Natural killer cell (primary cell): Measurements from ENCODE around the gene SAT1. TPM values are rescaled to one million over a fixed set of nuclear protein-coding genes. Genes with fewer than 3 reads are reported as not detected.

Source experiments
- ATAC-seq, 3 donors: fragments of 150-1000 bp in 2 of 3; fragments of 200-7000 bp in 1 of 3; cut with Tn5 transposase; 1 replicate in 1 of 3; 2 replicates in 2 of 3; pipeline ENCODE4 v1.10.0; 2021; ENCODE audit warnings: mild to moderate bottlenecking in 2 of 3, moderate library complexity in 2 of 3
- DNase-seq, 2 donors: peaks; one replicate each; pipeline versions ENCODE4 v3.0.0 to v3.0.0-alpha.2; 2013 to 2021; ENCODE audit warnings: mixed read lengths in 1 of 2
- H3K27ac ChIP-seq: one replicate; pipeline ENCODE4 v1.5.1; 2013; ENCODE audit warnings: mild to moderate bottlenecking, low read length
- H3K27me3 ChIP-seq: one replicate; pipeline ENCODE4 v1.6.1; 2013; ENCODE audit warnings: low read length; ENCODE audit not compliant: control insufficient read depth, insufficient read depth
- H3K36me3 ChIP-seq: one replicate; pipeline ENCODE4 v1.6.1; 2013; ENCODE audit warnings: low read length; ENCODE audit not compliant: control insufficient read depth, insufficient read depth
- H3K4me1 ChIP-seq: one replicate; pipeline ENCODE4 v1.6.1; 2013; ENCODE audit warnings: low read length; ENCODE audit not compliant: control insufficient read depth, insufficient read depth
- H3K4me3 ChIP-seq: one replicate; pipeline ENCODE4 v1.5.1; 2013; ENCODE audit warnings: low read length
- H3K9me3 ChIP-seq: one replicate; pipeline ENCODE4 v1.6.1; 2013; ENCODE audit warnings: low read length; ENCODE audit not compliant: control insufficient read depth, insufficient read depth
- H3K27ac Mint-ChIP-seq, 2 donors: one replicate each; pipeline ENCODE4 v1.8.0; 2022; ENCODE audit warnings: mild to moderate bottlenecking in 2 of 2, mixed read lengths in 2 of 2, moderate library complexity in 1 of 2
- H3K27me3 Mint-ChIP-seq, 2 donors: one replicate each; pipeline ENCODE4 v1.8.0; 2022; ENCODE audit warnings: low read depth in 2 of 2, mixed read lengths in 2 of 2
- H3K36me3 Mint-ChIP-seq: one replicate; pipeline ENCODE4 v1.8.0; 2022; ENCODE audit warnings: mixed read lengths
- H3K4me1 Mint-ChIP-seq, 2 donors: one replicate each; pipeline ENCODE4 v1.8.0; 2022; ENCODE audit warnings: mixed read lengths in 2 of 2
- H3K4me3 Mint-ChIP-seq: one replicate; pipeline ENCODE4 v1.8.0; 2022; ENCODE audit warnings: mild to moderate bottlenecking, moderate library complexity, mixed read lengths
- H3K9me3 Mint-ChIP-seq, 2 donors: one replicate each; pipeline ENCODE4 v1.8.0; 2022; ENCODE audit warnings: mixed read lengths in 2 of 2
- WGBS: methylation state at CpG from one replicate; pipeline ENCODE4 v1.1.7; 2013; ENCODE audit warnings: missing lambda C conversion rate; ENCODE audit not compliant: insufficient coverage; 5-methylcytosine and 5-hydroxymethylcytosine counted together
- intact Hi-C: fragments of 100-400 bp; cut with micrococcal nuclease; formaldehyde crosslinking; loops from one replicate; pipeline ENCODE4 v1.14.2; 2022
- total RNA-seq, 4 donors: library from RNA; stranded (reverse); fragments of 120-200 nt in 1 of 4; gene quantifications; one replicate each; pipeline versions ENCODE4 v1.2.3 to v1.2.4, GENCODE V29; 2013 to 2022
- TF ChIP-seq, protein P1 (sequence below): fragments of 200-600 bp; IDR thresholded peaks from one replicate; pipeline ENCODE4 v1.8.0; 2022; ENCODE audit warnings: antibody characterized with exemption

The SAT1 gene
- total RNA-seq, 3 donors from 2014 or later (not counting 1 experiment from before 2014, with no cell fraction given), result 276 to 667 (median 524) TPM

DNA sequence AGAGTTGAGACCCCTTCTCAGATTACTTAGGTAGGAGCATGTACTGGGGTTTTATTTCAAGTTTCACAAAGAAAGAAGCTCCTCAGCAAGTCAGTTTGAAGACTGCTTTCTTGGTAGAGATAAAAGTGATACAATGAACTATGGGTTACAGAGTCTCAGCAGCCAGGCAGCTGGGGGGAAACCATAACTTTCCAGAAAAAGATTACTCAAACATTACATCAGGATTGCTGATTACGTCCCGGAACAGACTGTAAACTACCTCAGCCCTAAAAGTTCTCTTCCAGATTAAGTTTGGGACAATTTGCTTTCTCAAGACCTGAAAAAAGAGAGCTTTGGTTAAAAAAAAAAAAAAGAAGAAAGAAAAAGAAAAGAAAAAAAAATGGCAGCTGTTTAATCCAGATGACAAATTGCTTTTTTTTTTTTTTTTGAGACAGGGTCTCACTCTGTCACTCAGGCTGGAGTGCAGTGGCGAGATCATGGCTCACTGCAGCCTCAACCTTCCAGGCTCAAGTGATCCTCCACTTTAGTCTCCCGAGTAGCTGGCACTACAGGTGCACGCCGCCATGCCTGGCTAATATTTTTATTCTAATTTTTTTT lies 16.6 kb downstream of the SAT1 start:
- no peaks in the 10 kb centered on the region for H3K4me1 Mint-ChIP-seq
- no peak for ATAC-seq
- 95% methylated on average over 4 of the region's 6 CpGs for WGBS

DNA sequence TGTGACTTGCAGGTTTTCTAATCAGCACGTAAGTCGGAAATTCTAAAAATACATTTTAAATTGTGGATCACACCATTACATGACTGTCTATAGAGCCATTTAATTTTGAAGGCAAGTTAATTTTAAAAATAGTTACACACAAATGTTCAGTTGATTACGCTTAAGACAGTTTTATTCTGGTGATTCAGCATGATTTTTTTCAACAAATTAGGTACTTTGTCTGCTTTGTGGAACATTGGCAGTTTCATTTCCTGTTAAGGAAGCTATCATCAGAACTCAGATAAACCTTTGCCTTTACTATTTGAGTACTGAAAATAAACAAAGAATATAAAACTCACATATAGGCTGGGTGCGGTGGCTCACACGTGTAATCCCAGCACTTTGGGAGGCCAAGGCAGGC lies 19.5 kb downstream of the SAT1 start:
- H3K36me3 ChIP-seq, result no peaks in the 10 kb centered on the region
- no peaks in the 10 kb centered on the region for H3K36me3 Mint-ChIP-seq
- no peaks in the 10 kb centered on the region for H3K27me3 Mint-ChIP-seq
- no peak for DNase-seq
- WGBS, result 64% methylated on average over 2 of the region's 5 CpGs
- no peak overlapping the region for H3K27ac Mint-ChIP-seq
- no peak for ATAC-seq
- H3K9me3 Mint-ChIP-seq, result no peaks in the 10 kb centered on the region
- H3K9me3 ChIP-seq, result no peaks in the 10 kb centered on the region
- no peaks in the 10 kb centered on the region for H3K27me3 ChIP-seq
- no peak overlapping the region for H3K4me3 ChIP-seq
- intact Hi-C loops, result no loop called here
- no peak overlapping the region for H3K27ac ChIP-seq
- H3K4me1 Mint-ChIP-seq, result no peaks in the 10 kb centered on the region
- H3K4me1 ChIP-seq, result no peaks in the 10 kb centered on the region
- no peak overlapping the region for H3K4me3 Mint-ChIP-seq
- TF ChIP-seq, protein P1, sequence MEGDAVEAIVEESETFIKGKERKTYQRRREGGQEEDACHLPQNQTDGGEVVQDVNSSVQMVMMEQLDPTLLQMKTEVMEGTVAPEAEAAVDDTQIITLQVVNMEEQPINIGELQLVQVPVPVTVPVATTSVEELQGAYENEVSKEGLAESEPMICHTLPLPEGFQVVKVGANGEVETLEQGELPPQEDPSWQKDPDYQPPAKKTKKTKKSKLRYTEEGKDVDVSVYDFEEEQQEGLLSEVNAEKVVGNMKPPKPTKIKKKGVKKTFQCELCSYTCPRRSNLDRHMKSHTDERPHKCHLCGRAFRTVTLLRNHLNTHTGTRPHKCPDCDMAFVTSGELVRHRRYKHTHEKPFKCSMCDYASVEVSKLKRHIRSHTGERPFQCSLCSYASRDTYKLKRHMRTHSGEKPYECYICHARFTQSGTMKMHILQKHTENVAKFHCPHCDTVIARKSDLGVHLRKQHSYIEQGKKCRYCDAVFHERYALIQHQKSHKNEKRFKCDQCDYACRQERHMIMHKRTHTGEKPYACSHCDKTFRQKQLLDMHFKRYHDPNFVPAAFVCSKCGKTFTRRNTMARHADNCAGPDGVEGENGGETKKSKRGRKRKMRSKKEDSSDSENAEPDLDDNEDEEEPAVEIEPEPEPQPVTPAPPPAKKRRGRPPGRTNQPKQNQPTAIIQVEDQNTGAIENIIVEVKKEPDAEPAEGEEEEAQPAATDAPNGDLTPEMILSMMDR, result no peak

More for the DNA sequence above, 16.6 kb downstream of the SAT1 start:
- Histone ChIP-seq H3K27me3 (no peaks in the 10 kb centered on the region), H3K27ac (no peak overlapping the region), H3K36me3 (no peaks in the 10 kb centered on the region), H3K4me1 (no peaks in the 10 kb centered on the region), H3K9me3 (no peaks in the 10 kb centered on the region), H3K4me3 (no peak overlapping the region)
- intact Hi-C loops, result no loop called here
- Mint-ChIP-seq H3K27ac (no peak overlapping the region), H3K36me3 (no peaks in the 10 kb centered on the region), H3K4me3 (no peak overlapping the region), H3K9me3 (no peaks in the 10 kb centered on the region), H3K27me3 (no peaks in the 10 kb centered on the region)
- TF ChIP-seq, protein P1, result no peak
- no peak for DNase-seq

DNA sequence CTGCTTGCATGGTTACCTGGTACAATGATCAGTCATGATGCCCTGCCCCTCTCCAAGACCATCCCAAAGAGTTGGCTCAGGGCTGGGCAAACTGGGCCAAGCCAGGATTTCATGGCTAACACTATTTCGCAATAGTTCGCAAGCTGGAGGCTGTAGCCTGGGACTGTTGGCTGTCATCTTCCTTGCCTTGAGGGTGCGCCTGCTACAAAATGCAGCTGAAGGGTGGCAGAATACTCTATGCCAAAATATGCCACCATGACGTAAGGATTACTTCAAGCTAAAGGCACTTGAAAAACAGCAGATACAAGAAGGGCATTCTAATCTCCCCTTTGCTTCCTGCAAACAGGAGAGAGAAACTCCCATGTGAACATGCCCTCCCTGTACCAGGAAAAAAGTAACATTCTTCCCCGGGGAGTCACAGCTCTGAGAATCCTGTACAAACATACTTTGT lies 21.0 kb downstream of the SAT1 start:
- Histone ChIP-seq H3K27ac (no peak overlapping the region), H3K36me3 (no peaks in the 10 kb centered on the region), H3K4me1 (no peaks in the 10 kb centered on the region), H3K27me3 (no peaks in the 10 kb centered on the region), H3K9me3 (no peaks in the 10 kb centered on the region), H3K4me3 (no peak overlapping the region)
- Mint-ChIP-seq H3K27ac (no peak overlapping the region), H3K9me3 (no peaks in the 10 kb centered on the region), H3K36me3 (no peaks in the 10 kb centered on the region), H3K4me3 (no peak overlapping the region), H3K27me3 (no peaks in the 10 kb centered on the region), H3K4me1 (no peaks in the 10 kb centered on the region)
- WGBS, result 94% methylated on average over 5 of the region's 5 CpGs
- TF ChIP-seq, protein P1, result no peak
- DNase-seq (no peak), ATAC-seq (no peak)
- intact Hi-C loops, result no loop called here

DNA sequence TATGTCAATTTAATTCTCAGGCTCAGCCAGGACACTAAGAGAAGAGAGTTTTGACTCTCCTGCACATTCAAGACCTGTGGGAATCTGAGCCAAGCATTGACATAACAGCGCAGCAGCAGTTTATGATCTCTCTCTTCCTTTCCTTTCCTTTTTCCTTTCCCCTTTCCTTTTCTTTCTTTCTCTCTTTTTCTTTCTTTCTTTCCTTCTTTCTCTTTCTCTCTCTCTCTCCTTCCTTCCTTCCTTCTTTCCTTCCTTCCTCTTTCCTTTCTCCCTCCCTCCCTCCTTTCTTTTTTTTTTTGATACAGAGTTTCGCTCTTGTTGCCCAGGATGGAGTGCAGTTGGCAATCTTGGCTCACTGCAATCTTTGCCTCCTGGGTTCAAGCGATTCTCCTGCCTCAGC lies 21.6 kb downstream of the SAT1 start:
- TF ChIP-seq, protein P1, result no peak
- intact Hi-C loops, result no loop called here
- H3K9me3 Mint-ChIP-seq, result no peaks in the 10 kb centered on the region
- Histone ChIP-seq H3K4me1 (no peaks in the 10 kb centered on the region), H3K27ac (no peak overlapping the region), H3K27me3 (no peaks in the 10 kb centered on the region), H3K9me3 (no peaks in the 10 kb centered on the region), H3K36me3 (no peaks in the 10 kb centered on the region), H3K4me3 (no peak overlapping the region)
- 100% methylated on average over 3 of the region's 3 CpGs for WGBS
- H3K27ac Mint-ChIP-seq, result no peak overlapping the region
- ATAC-seq, result no peak
- no peak for DNase-seq
- H3K27me3 Mint-ChIP-seq, result no peaks in the 10 kb centered on the region
- no peaks in the 10 kb centered on the region for H3K4me1 Mint-ChIP-seq
- H3K4me3 Mint-ChIP-seq, result no peak overlapping the region
- H3K36me3 Mint-ChIP-seq, result no peaks in the 10 kb centered on the region
